Measurements from ENCODE around the gene LDLRAP1.

LDLRAP1 gene

DNA sequence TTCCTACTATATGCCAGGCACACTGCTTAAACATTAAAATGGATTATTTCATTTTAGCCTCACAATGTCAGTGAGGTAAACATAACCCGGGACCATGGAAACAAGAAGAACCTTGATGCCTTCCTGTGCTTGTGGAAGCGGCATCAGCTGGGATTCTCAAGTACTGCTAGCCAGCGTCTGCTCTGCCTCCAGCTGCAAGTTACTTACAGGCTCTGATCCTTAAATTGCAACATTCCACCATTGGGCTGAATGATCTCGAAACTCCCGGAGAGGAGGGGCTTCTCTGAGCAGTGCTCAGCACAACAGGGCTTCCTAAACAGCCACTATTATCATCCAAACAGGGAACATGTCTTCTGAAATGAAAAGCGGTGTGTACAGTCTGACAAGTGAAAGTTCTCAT lies 66.5 kb downstream of the LDLRAP1 start:
- DNase-seq (ENCODE audit: low read depth) = peak; percentile 43

DNA sequence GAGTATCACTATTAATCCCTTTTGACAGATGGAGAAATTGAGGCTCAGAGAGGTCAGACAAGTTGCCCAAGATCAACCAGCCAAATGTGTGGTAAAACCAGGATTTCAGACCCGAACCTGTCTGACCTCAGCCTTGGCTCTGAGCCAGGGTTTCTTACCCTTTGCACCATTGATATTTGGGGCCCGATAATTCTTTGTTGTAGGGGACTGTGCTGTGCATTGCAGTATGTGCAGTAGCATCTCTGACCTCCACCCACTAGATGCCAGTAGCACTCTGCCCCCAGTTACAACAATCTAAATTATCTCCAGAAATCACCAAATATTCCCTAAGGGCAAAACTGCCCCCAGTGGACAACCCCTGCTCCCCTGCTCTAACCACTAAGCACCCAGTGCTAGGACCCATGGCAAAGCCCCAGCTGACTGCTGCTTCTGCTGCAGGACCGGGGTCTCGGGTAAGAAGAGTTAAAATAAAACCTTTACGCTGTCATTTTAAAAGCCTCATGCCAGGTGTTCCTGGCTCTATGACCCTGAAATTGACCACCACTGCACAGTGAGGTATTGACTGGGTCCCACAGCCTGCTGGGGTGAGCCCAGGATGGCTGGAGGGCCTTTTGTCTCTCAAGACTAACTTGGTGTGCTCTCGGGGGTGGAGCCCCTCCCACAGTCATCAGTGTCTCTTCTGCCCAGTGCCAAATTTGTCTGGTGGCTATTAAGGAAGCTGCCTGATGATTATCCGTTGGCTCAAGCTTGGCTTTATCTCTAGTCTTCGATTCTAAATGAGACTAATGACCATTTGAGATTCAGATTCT lies 67.6 kb downstream of the LDLRAP1 start:
- no peak for DNase-seq (ENCODE audit: low read depth)

- DNase-seq (ENCODE audit: low read depth) = no peak
Measured at GRCh38 chr1:25611843-25612242, 68.4 kb downstream of the LDLRAP1 start.

- DNase-seq (ENCODE audit: low read depth) = no peak
Measured at GRCh38 chr1:25612421-25612820, 69.0 kb downstream of the LDLRAP1 start.

DNA sequence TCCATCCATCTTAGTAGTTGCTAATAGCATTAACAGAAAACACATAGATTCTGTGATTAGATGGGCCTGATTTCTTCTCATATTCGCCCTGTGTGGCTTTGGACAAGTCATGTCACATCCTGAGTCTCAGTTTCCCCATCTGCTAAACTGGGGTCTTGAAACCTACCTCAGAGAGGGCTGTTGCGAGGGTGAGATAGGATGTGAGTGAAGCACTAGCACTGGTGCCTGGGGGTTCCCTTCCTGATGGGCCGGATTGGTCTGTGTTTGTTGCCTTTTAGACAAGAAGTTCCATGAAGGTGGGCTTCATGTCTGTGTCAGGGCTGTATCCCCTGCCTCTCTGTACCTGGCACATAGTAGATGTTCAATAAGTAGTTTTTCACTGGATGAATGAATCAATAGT lies 69.7 kb downstream of the LDLRAP1 start:
- no peak for DNase-seq (ENCODE audit: low read depth)

DNA sequence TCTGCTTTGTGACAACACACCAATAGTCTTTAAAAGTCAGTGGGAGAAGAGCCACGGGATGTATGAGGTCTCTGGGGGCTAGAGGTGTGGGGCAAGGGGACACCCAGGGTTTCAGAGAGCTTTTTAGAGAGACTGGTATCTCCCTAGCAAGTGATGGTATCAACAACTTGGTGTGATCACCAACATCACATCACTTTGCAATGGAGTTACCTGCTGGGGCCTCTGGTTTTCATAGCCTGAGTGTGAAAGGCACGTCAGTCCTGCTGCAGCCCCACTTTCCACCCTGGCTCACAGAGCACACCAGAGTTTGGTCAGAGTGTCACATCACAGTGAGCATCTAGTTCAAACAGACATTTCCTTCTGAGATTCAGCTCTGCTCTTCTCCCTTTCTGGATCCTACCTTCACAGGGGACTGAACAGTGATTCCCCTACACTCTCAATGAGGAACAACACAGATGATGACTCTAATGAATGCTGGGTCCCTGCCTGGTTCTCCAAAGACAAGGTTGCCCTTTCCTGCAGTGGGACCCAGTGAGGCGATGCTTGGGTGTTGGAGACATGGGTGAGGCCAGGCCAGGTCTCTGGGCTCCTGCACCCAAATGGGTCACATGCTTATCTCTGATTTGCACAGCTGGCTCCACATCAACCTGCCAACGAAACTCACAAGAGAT lies 71.2 kb downstream of the LDLRAP1 start:
- no peak for DNase-seq (ENCODE audit: low read depth)

GRCh38 chr1:25615172-25615541 lies 71.8 kb downstream of the LDLRAP1 start:
- DNase-seq (ENCODE audit: low read depth) = no peak

DNA sequence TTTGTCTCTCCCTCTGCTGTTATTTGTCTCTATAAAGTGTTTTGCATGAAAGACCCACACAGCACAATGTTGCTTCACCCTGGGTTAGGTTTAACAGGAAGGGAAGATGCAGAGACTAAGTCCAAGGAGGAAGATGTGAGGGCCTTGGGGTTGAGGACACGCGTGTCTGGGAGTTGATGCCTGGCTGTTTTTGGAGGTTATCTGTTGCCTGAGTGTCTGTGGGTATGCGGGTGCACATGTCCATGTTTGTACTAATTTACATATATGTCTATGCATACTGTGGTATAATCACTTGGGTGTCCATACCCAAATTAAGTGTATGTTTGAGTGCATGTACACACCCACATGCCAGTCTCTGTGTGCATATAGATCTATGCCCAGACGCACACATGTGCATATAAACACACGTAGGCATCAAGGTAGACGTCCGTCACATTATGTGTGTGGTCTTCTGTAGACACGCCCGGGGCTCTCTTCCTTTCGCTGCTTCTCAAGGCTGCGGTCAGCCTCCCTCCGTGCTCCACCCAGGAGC lies 72.2 kb downstream of the LDLRAP1 start:
- DNase-seq (ENCODE audit: low read depth) = no peak

- peak; percentile 58 for DNase-seq (ENCODE audit: low read depth)
Measured at GRCh38 chr1:25616095-25616986, 72.9 kb downstream of the LDLRAP1 start, which contains the start of gene MAN1C1. Gene MAN1C1 (plus strand): TSS chr1:25616791. CDS start chr1:25617798, 1,007 bp downstream.

- DNase-seq (ENCODE audit: low read depth) = no peak
Measured at GRCh38 chr1:25616987-25617624, 73.7 kb downstream of the LDLRAP1 start.

GRCh38 chr1:25617625-25618432 lies 74.4 kb downstream of the LDLRAP1 start:
- DNase-seq (ENCODE audit: low read depth) = no peak

DNA sequence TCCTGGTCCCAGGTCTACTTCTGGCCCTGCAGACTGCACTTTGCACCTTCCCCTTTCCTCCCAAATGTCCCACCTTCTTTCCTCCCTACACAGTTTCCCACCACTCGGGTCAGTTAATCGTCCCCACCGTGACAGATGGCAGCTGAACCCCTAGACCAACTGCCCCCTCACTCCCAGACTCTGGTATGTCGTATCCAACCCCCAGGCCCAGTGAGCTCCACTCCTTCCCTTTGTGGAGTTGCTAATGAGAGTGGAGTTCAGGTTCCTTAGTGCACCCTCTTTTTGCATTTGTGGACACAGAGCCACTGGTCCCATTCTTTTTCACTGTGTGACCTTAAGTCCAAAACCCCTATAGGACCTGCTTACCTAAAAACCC lies 75.0 kb downstream of the LDLRAP1 start:
- no peak for DNase-seq (ENCODE audit: low read depth)
